ENCODE measurements around the gene QRFP. TPM values are rescaled to one million over a fixed set of nuclear protein-coding genes. Genes with fewer than 3 reads are reported as not detected.

QRFP gene
- polyA plus RNA-seq, 1 of the 3 experiments (the other 2 are of a cell fraction), result not detected

DNA sequence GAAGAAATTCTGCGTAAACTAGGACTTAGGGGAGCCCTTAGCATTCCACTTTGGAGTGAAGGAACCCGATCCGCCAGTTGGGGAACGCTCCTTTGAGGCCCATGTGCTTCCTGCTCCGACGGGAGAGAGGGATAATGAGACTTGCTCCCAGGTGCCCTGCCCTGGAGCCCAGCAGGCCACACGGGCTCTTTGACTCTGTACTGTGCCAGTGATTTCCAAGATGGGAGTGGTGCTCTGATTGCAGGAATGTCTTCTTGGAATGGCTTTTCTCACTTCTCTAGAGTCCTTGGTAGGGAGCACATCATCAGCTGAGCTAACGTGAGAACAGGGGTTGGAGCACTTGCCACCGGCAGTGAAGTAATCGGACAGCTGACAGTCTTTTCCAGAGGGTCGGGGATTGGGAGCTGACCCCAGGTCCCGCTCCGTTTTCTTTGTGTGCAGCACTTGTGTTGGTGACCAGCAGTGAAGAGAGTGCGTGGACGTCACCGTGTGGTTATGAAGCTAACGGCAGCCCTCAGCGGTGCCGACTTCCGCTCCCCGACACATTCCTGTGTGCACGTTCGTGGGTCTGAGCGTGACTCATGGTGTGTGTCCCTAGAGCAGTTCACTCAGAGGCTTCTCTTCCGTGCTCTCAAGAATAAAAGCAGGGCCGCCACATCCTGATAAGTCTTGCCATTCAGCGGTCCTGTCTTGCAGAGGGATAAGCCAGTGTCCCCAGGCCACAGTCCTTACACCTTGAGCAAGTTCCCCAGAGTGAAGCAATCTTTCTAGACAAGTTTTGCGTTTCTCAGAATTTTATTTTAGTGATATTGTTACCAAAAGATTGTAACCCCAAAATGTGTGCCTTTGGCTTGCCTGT is 35.9 kb downstream of the QRFP start (continued):
- peak; percentile 29; the same call in 1 of the 2 replicates for TF ChIP-seq RAD21 (IDR thresholded peaks at IDR 0.05; ENCODE audit: low read length)
- TF ChIP-seq JUND (IDR thresholded peaks at IDR 0.05), result peak; percentile 45; the same call in 1 of the 2 replicates
- TF ChIP-seq YY1 (IDR thresholded peaks at IDR 0.05; ENCODE audit: low read depth), result no peak
- TF ChIP-seq MEF2A (IDR thresholded peaks at IDR 0.05; ENCODE audit: borderline replicate concordance, low read depth), result no peak
- TF ChIP-seq RCOR1 (IDR thresholded peaks at IDR 0.05; ENCODE audit: low read length), result no peak
- TF ChIP-seq, protein P1, sequence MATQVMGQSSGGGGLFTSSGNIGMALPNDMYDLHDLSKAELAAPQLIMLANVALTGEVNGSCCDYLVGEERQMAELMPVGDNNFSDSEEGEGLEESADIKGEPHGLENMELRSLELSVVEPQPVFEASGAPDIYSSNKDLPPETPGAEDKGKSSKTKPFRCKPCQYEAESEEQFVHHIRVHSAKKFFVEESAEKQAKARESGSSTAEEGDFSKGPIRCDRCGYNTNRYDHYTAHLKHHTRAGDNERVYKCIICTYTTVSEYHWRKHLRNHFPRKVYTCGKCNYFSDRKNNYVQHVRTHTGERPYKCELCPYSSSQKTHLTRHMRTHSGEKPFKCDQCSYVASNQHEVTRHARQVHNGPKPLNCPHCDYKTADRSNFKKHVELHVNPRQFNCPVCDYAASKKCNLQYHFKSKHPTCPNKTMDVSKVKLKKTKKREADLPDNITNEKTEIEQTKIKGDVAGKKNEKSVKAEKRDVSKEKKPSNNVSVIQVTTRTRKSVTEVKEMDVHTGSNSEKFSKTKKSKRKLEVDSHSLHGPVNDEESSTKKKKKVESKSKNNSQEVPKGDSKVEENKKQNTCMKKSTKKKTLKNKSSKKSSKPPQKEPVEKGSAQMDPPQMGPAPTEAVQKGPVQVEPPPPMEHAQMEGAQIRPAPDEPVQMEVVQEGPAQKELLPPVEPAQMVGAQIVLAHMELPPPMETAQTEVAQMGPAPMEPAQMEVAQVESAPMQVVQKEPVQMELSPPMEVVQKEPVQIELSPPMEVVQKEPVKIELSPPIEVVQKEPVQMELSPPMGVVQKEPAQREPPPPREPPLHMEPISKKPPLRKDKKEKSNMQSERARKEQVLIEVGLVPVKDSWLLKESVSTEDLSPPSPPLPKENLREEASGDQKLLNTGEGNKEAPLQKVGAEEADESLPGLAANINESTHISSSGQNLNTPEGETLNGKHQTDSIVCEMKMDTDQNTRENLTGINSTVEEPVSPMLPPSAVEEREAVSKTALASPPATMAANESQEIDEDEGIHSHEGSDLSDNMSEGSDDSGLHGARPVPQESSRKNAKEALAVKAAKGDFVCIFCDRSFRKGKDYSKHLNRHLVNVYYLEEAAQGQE (IDR thresholded peaks at IDR 0.05; ENCODE audit: low read depth, low read length), result no peak
- TF ChIP-seq, protein P2, sequence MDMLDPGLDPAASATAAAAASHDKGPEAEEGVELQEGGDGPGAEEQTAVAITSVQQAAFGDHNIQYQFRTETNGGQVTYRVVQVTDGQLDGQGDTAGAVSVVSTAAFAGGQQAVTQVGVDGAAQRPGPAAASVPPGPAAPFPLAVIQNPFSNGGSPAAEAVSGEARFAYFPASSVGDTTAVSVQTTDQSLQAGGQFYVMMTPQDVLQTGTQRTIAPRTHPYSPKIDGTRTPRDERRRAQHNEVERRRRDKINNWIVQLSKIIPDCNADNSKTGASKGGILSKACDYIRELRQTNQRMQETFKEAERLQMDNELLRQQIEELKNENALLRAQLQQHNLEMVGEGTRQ (IDR thresholded peaks at IDR 0.05; ENCODE audit: borderline replicate concordance, low read depth, low read length), result no peak
- TF ChIP-seq MXI1 (IDR thresholded peaks at IDR 0.05; ENCODE audit: low read depth, low read length), result no peak

DNA sequence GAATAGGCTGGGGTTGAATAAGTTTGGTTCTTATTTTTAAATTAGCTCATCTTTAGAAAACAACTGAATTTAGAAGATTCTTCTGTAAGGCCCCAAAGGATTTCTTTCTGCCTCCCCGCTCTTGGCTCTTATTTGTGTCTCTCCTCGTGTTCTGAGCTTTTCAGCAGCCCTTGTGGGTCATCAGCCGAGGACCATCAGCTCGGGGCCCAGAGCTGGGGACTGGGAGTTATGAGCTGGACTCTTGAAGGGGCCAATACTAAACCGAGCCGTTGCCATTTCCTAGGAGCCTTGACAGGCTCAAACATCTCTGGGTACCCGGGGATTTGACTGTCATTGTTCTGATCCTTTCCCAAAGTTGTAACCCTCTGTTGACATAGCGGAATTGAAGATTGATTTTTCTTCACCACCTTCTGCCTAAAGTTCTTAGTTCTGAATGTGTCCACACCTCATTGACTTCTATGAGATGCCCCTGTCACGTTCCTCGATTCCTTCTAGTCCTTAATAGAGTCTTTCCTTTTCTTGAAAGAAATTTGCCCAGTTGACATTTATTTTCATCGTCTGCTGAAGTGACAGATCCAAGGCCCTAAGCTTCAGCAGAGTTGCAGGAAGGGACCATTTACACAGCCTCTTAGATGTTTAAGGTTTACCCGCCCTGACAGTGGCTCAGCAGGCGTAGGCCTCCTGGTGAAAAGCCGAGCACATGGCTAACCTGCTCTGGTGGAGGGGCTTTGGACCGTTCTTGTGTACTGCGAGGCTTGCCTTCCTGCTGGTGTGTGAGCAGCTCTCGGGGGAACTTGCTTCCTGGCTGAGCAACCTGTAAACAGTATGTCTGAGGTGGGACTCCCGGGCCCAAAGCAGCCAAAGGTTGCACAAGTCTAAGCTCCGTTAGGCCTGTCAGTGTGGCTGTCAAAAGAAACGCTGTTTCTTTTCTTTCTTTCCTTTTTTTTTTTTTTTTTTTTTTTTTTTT is 37.6 kb downstream of the QRFP start:
- TF ChIP-seq RXRA (IDR thresholded peaks at IDR 0.05; ENCODE audit: borderline replicate concordance, low read depth), result no peak
- no peak for TF ChIP-seq EP300 (IDR thresholded peaks at IDR 0.05; ENCODE audit: borderline replicate concordance in 1 of 2, low read depth in 1 of 2, low read length in 1 of 2)
- TF ChIP-seq RCOR1 (IDR thresholded peaks at IDR 0.05; ENCODE audit: low read length), result no peak
- TF ChIP-seq NFIC (IDR thresholded peaks at IDR 0.05; ENCODE audit: borderline replicate concordance), result no peak
- TF ChIP-seq, protein P3, sequence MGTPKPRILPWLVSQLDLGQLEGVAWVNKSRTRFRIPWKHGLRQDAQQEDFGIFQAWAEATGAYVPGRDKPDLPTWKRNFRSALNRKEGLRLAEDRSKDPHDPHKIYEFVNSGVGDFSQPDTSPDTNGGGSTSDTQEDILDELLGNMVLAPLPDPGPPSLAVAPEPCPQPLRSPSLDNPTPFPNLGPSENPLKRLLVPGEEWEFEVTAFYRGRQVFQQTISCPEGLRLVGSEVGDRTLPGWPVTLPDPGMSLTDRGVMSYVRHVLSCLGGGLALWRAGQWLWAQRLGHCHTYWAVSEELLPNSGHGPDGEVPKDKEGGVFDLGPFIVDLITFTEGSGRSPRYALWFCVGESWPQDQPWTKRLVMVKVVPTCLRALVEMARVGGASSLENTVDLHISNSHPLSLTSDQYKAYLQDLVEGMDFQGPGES (IDR thresholded peaks at IDR 0.05; ENCODE audit: low read depth, low read length), result no peak
- no peak for TF ChIP-seq YY1 (IDR thresholded peaks at IDR 0.05; ENCODE audit: low read depth)
- TF ChIP-seq NRF1 (IDR thresholded peaks at IDR 0.05; ENCODE audit: low read depth, low read length), result no peak
- TF ChIP-seq GABPA (IDR thresholded peaks at IDR 0.05; ENCODE audit: low read depth), result no peak
- TF ChIP-seq RAD21 (IDR thresholded peaks at IDR 0.05; ENCODE audit: low read length), result no peak
- no peak for TF ChIP-seq SMC3 (IDR thresholded peaks at IDR 0.05; ENCODE audit: low read depth, low read length)
- TF ChIP-seq POLR2AphosphoS5 (IDR thresholded peaks at IDR 0.05; ENCODE audit: low read depth, low read length), result no peak
- TF ChIP-seq, protein P4, sequence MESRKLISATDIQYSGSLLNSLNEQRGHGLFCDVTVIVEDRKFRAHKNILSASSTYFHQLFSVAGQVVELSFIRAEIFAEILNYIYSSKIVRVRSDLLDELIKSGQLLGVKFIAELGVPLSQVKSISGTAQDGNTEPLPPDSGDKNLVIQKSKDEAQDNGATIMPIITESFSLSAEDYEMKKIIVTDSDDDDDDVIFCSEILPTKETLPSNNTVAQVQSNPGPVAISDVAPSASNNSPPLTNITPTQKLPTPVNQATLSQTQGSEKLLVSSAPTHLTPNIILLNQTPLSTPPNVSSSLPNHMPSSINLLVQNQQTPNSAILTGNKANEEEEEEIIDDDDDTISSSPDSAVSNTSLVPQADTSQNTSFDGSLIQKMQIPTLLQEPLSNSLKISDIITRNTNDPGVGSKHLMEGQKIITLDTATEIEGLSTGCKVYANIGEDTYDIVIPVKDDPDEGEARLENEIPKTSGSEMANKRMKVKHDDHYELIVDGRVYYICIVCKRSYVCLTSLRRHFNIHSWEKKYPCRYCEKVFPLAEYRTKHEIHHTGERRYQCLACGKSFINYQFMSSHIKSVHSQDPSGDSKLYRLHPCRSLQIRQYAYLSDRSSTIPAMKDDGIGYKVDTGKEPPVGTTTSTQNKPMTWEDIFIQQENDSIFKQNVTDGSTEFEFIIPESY (IDR thresholded peaks at IDR 0.05; ENCODE audit: borderline replicate concordance, low read depth), result no peak
- TF ChIP-seq TCF12 (IDR thresholded peaks at IDR 0.05), result no peak
- POLR2A ChIA-PET, result no interaction called here
- peaks cover 98% of the 10 kb centered on the region for H3K79me2 ChIP-seq (ENCODE audit: insufficient read depth)
- H3K4me1 ChIP-seq (ENCODE audit: control insufficient read depth in 1 of 2, insufficient read depth in 2 of 2, low read depth in 1 of 2, low read length in 1 of 2), result peaks cover 13 to 26% of the 10 kb centered on the region in 2 experiments; a peak in 3 of 4 replicates
- no peak overlapping the region for H2AFZ ChIP-seq (ENCODE audit: low read depth)
- H3K4me2 ChIP-seq, result peak overlapping the region; percentile 49; the same call in 1 of the 2 replicates
- no peaks in the 10 kb centered on the region for H3K9me2 ChIP-seq
- no peaks in the 10 kb centered on the region for H3K9me3 ChIP-seq
- H3F3A ChIP-seq (replicated peaks; ENCODE audit: insufficient read depth), result peaks cover 52% of the 10 kb centered on the region
- peaks cover 49% of the 10 kb centered on the region for H4K20me1 ChIP-seq (ENCODE audit: insufficient read depth)
- no peak overlapping the region for H3K4me3 ChIP-seq (ENCODE audit: low read depth in 2 of 2, low read length in 1 of 2)
- DNase-seq, result no peak
- peak overlapping the region in 1 of 2 experiments; percentile 89; a peak in 3 of 4 replicates for H3K27ac ChIP-seq (ENCODE audit: low read depth in 2 of 2, low read length in 1 of 2)
- peaks cover 45 to 58% of the 10 kb centered on the region in 2 experiments for H3K36me3 ChIP-seq (replicated peaks in 1 of 2; ENCODE audit: control insufficient read depth in 1 of 2, insufficient read depth in 2 of 2, low read length in 1 of 2)
- 91% methylated on average over 17 of the region's 20 CpGs for WGBS (ENCODE audit: low lambda C conversion rate)
- CTCF ChIA-PET, result interaction anchor here (0.9 to 1.8 kb wide), 8 partner anchors 7 to 187 kb away, joined by 3 to 8 read pairs (median 4); no protein-coding TSS in a partner anchor
- H3K9ac ChIP-seq, result peak overlapping the region; percentile 51; the same call in 1 of the 2 replicates
- no peaks in the 10 kb centered on the region for H3K27me3 ChIP-seq (ENCODE audit: insufficient read depth)

All from SK-N-SH (cell line).